Stomach (tissue), 9 donors: Measurements from ENCODE around the gene NFATC1. TPM values are rescaled to one million over a fixed set of nuclear protein-coding genes. Genes with fewer than 3 reads are reported as not detected.
A peak's percentile ranks its signal among the peaks of the same experiment; 100 is the strongest.

Experiments
- DNase-seq, 2 donors: peaks; one replicate each; pipeline versions ENCODE4 v3.0.0 to v3.0.0-alpha.2; 2013 to 2019
- H3K27ac ChIP-seq, 5 donors: fragments of 200-600 bp in 4 of 5; sonication (generic) in 4 of 5; one replicate each; pipeline ENCODE4 v1.5.1; 2013 to 2019; ENCODE audit warnings: mild to moderate bottlenecking in 1 of 5, moderate library complexity in 1 of 5
- H3K27me3 ChIP-seq, 3 donors: fragments of 200-600 bp; sonication (generic); one replicate each; pipeline ENCODE4 v1.5.1; 2017 to 2019; ENCODE audit warnings: mixed run types in 1 of 3
- H3K36me3 ChIP-seq, 4 donors: fragments of 200-600 bp; sonication (generic); 1 replicate in 3 of 4; 2 replicates in 1 of 4; pipeline ENCODE4 v1.5.1; 2016 to 2019
- H3K4me1 ChIP-seq, 4 donors: fragments of 200-600 bp; sonication (generic); one replicate each; pipeline ENCODE4 v1.5.1; 2016 to 2019
- H3K4me3 ChIP-seq, 4 donors: fragments of 200-600 bp; sonication (generic) in 3 of 4; one replicate each; pipeline ENCODE4 v1.5.1; 2016 to 2019; ENCODE audit warnings: mild to moderate bottlenecking in 1 of 4
- H3K9me3 ChIP-seq, 4 donors: fragments of 200-600 bp; sonication (generic); one replicate each; pipeline ENCODE4 v1.5.1; 2016 to 2019
- EP300 ChIP-seq: sonication (generic); formaldehyde crosslinking; IDR thresholded peaks from one replicate; pipeline ENCODE4 v1.6.1; 2017; ENCODE audit warnings: antibody characterized with exemption
- POLR2A ChIP-seq, 4 donors: fragments of 450-650 bp; IDR thresholded peaks; one replicate each; pipeline ENCODE4 v1.6.1; 2016; ENCODE audit warnings: antibody characterized with exemption in 4 of 4, control low read depth in 2 of 4, mild to moderate bottlenecking in 1 of 4, moderate library complexity in 1 of 4
- POLR2AphosphoS5 ChIP-seq, 3 donors: sonication (generic); formaldehyde crosslinking; IDR thresholded peaks; one replicate each; pipeline ENCODE4 v1.6.1; 2016; ENCODE audit warnings: antibody characterized with exemption in 3 of 3
- WGBS, 5 donors: extraction: QIAGEN DNeasy Blood & Tissue Kit in 3 of 5; methylation state at CpG; one replicate each; pipeline versions ENCODE4 v1.1.5 to v1.1.7; 2013 to 2018; 5-methylcytosine and 5-hydroxymethylcytosine counted together
- intact Hi-C: fragments of 100-400 bp; cut with DNase I; formaldehyde crosslinking; loops from one replicate; pipeline ENCODE4 v1.15.1; 2023; ENCODE audit warnings: low total_unique reads
- polyA plus RNA-seq, 3 donors: library from polyadenylated mRNA; stranded (reverse); fragments of 200-250 nt; gene quantifications; one replicate each; pipeline ENCODE4 v1.2.3, GENCODE V29; 2013
- total RNA-seq, 5 donors: library from RNA; depleted of rRNA; stranded (reverse); fragments of >200 nt; gene quantifications; one replicate each; pipeline versions ENCODE4 v1.1.0 to v1.2.3, GENCODE V29; 2014 to 2016
- TF ChIP-seq, protein P1 (sequence below), 7 experiments: fragments of 450-650 bp in 4 of 7; fragments of 200-600 bp in 3 of 7; sonication (generic) in 3 of 7; IDR thresholded peaks; one replicate each; pipeline ENCODE4 v1.5.1; 2016 to 2019; ENCODE audit warnings: antibody characterized with exemption in 7 of 7, control low read depth in 2 of 7, mild to moderate bottlenecking in 1 of 7
- donor health status: healthy with polysubstance abuse.
- donor health status: Bipolar disorder and iron deficiency.
- donor health status: healthy.

NFATC1 gene
- total and polyA plus RNA-seq, 8 donors, result 2.6 to 14.0 (median 6.1) TPM

DNA sequence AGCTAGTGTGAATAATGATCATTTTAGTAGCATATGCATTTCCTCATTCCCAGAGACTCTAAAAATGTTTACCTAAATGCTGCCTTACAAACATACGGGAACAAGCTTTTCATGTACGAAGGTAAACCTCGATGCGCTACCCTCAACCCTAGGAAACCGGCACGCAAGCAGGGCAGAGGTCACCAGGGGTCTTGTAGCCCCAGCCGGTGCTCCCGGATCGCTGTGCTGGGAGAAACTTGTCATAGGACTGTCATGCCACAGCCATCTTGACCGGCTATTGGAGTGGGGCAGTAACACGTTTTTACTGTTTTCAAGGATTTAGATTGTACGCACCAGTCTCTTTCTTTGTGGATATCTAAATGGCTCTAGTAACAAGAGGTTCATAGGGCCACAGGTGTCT, 34.8 kb upstream of the NFATC1 start:
- H3K4me3 ChIP-seq, result no peak overlapping the region
- intact Hi-C loops, result no loop called here
- H3K9me3 ChIP-seq, result no peaks in the 10 kb centered on the region
- no peak overlapping the region for H3K27ac ChIP-seq
- no peaks in the 10 kb centered on the region for H3K4me1 ChIP-seq
- no peaks in the 10 kb centered on the region for H3K27me3 ChIP-seq
- DNase-seq, result no peak
- H3K36me3 ChIP-seq, result peaks cover 21 to 64% (median 61%) of the 10 kb centered on the region in 4 donors
- no peak for TF ChIP-seq EP300
- TF ChIP-seq, protein P1, sequence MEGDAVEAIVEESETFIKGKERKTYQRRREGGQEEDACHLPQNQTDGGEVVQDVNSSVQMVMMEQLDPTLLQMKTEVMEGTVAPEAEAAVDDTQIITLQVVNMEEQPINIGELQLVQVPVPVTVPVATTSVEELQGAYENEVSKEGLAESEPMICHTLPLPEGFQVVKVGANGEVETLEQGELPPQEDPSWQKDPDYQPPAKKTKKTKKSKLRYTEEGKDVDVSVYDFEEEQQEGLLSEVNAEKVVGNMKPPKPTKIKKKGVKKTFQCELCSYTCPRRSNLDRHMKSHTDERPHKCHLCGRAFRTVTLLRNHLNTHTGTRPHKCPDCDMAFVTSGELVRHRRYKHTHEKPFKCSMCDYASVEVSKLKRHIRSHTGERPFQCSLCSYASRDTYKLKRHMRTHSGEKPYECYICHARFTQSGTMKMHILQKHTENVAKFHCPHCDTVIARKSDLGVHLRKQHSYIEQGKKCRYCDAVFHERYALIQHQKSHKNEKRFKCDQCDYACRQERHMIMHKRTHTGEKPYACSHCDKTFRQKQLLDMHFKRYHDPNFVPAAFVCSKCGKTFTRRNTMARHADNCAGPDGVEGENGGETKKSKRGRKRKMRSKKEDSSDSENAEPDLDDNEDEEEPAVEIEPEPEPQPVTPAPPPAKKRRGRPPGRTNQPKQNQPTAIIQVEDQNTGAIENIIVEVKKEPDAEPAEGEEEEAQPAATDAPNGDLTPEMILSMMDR (IDR thresholded peaks at IDR 0.05), result no peak
- WGBS, 5 donors, result 92 to 96% (median 95%) methylated on average over 12 of the region's 12 CpGs

- H3K4me1 ChIP-seq, result no peaks in the 10 kb centered on the region
- 80 to 83% (median 82%) methylated on average over 20 of the region's 20 CpGs for WGBS, 5 donors
- H3K9me3 ChIP-seq, result no peaks in the 10 kb centered on the region
- no peaks in the 10 kb centered on the region for H3K27me3 ChIP-seq
- DNase-seq, result no peak
- no peak overlapping the region for H3K27ac ChIP-seq
- intact Hi-C loops, result no loop called here
- H3K4me3 ChIP-seq, result no peak overlapping the region
- H3K36me3 ChIP-seq, result peaks cover 21 to 73% (median 68%) of the 10 kb centered on the region in 4 donors
- TF ChIP-seq POLR2A (IDR thresholded peaks at IDR 0.05), result no peak
- TF ChIP-seq, protein P1 (IDR thresholded peaks at IDR 0.05), result no peak
These were observed 33.8 kb upstream of the NFATC1 start for GRCh38 chr18:79361766-79362522.

DNA sequence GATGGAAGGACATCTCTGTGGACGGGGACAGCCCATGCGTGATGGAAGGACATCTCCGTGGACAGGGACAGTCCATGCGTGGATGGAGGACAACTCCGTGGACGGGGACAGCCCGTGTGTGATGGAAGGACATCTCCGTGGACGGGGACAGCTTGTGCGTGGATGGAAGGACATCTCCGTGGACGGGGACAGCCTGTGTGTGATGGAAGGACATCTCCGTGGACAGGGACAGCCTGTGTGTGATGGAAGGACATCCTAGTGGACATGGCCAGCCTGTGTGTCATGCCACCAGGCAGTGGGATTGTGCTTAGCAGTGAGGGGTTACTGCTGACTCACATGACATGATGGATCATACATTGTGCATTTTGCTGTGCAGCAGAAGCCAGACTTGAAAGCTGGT, 30.0 kb upstream of the NFATC1 start:
- Histone ChIP-seq H3K4me3 (no peak overlapping the region), H3K27ac (no peak overlapping the region), H3K4me1 (no peaks in the 10 kb centered on the region), H3K36me3 (peaks cover 21 to 66% (median 57%) of the 10 kb centered on the region in 4 donors), H3K9me3 (no peaks in the 10 kb centered on the region), H3K27me3 (no peaks in the 10 kb centered on the region)
- intact Hi-C loops, result no loop called here
- 92 to 98% (median 96%) methylated on average over 13 of the region's 13 CpGs for WGBS, 5 donors
- no peak for DNase-seq
- TF ChIP-seq POLR2A (IDR thresholded peaks at IDR 0.05) (no peak), POLR2AphosphoS5 (IDR thresholded peaks at IDR 0.05) (no peak), EP300 (no peak)
- TF ChIP-seq, protein P1 (IDR thresholded peaks at IDR 0.05), result no peak

GRCh38 chr18:79366177-79367094, 29.3 kb upstream of the NFATC1 start:
- Histone ChIP-seq H3K27ac (no peak overlapping the region), H3K27me3 (no peaks in the 10 kb centered on the region), H3K9me3 (no peaks in the 10 kb centered on the region), H3K4me3 (no peak overlapping the region), H3K4me1 (no peaks in the 10 kb centered on the region), H3K36me3 (peaks cover 19 to 65% (median 52%) of the 10 kb centered on the region in 4 donors)
- TF ChIP-seq, protein P1 (IDR thresholded peaks at IDR 0.05), result no peak
- TF ChIP-seq POLR2A (IDR thresholded peaks at IDR 0.05) (no peak), POLR2AphosphoS5 (IDR thresholded peaks at IDR 0.05) (peak in 1 of 3 donors; percentile 31)
- intact Hi-C loops, result no loop called here
- WGBS, 5 donors, result 74 to 81% (median 79%) methylated on average over 29 of the region's 29 CpGs
- DNase-seq, result peak in 1 of 2 donors; percentile 67
